Endodermal cell (in vitro differentiated cells): ENCODE results near the gene NOX3. TPM values are rescaled to one million over a fixed set of nuclear protein-coding genes. Genes with fewer than 3 reads are reported as not detected.

Experiments used
- DNase-seq: peaks from one replicate; pipeline ENCODE4 v3.0.0-alpha.2; 2017
- H3K27ac ChIP-seq: 2 replicates; pipeline ENCODE4 v1.5.1; 2013; ENCODE audit warnings: mild to moderate bottlenecking, low read depth, low read length, moderate library complexity
- H3K27me3 ChIP-seq: 2 replicates; pipeline ENCODE4 v1.6.1; 2013; ENCODE audit warnings: mild to moderate bottlenecking, low read length, moderate library complexity; ENCODE audit not compliant: insufficient read depth, control insufficient read depth, poor library complexity, severe bottlenecking
- H3K36me3 ChIP-seq: 2 replicates; pipeline ENCODE4 v1.7.0; 2013; ENCODE audit warnings: mild to moderate bottlenecking, low read length, moderate library complexity; ENCODE audit not compliant: control insufficient read depth, insufficient read depth
- H3K4me1 ChIP-seq: one replicate; pipeline ENCODE4 v1.7.0; 2013; ENCODE audit warnings: low read length; ENCODE audit not compliant: control insufficient read depth, insufficient read depth
- H3K4me3 ChIP-seq: 2 replicates; pipeline ENCODE4 v1.5.1; 2013; ENCODE audit warnings: mild to moderate bottlenecking, low read length, moderate library complexity
- H3K9ac ChIP-seq: 2 replicates; pipeline ENCODE4 v1.6.1; 2013; ENCODE audit warnings: mild to moderate bottlenecking, low read length, moderate library complexity; ENCODE audit not compliant: poor library complexity, severe bottlenecking; ENCODE audit errors: extremely low read depth
- H3K9me3 ChIP-seq: 2 replicates; pipeline ENCODE4 v1.6.1; 2013; ENCODE audit warnings: mild to moderate bottlenecking, low read length, moderate library complexity; ENCODE audit not compliant: control insufficient read depth
- H3K27ac Mint-ChIP-seq: 2 replicates; pipeline ENCODE4 v1.8.0; 2020; ENCODE audit warnings: mixed read lengths
- H3K27me3 Mint-ChIP-seq: 2 replicates; pipeline ENCODE4 v1.8.0; 2021; ENCODE audit warnings: mild to moderate bottlenecking, mixed read lengths; ENCODE audit not compliant: insufficient read depth
- H3K36me3 Mint-ChIP-seq: 2 replicates; pipeline ENCODE4 v1.8.0; 2020; ENCODE audit warnings: low read depth, mixed read lengths
- H3K4me1 Mint-ChIP-seq: 2 replicates; pipeline ENCODE4 v1.8.0; 2020; ENCODE audit warnings: mixed read lengths
- H3K4me3 Mint-ChIP-seq: 2 replicates; pipeline ENCODE4 v1.8.0; 2020; ENCODE audit warnings: mild to moderate bottlenecking, moderate library complexity, mixed read lengths
- H3K9me3 Mint-ChIP-seq: 2 replicates; pipeline ENCODE4 v1.8.0; 2020; ENCODE audit warnings: mild to moderate bottlenecking, mixed read lengths
- CTCF ChIP-seq: fragments of 200-600 bp; sonication (generic); conservative IDR thresholded peaks from 2 replicates; pipeline ENCODE4 v1.5.0; 2021; ENCODE audit warnings: antibody characterized with exemption, mild to moderate bottlenecking
- WGBS, 2 experiments: methylation state at CpG; one replicate each; pipeline versions ENCODE4 v1.1.5 to v1.1.7; 2013; ENCODE audit warnings: missing lambda C conversion rate in 2 of 2, mixed read lengths in 1 of 2; ENCODE audit not compliant: insufficient coverage in 1 of 2, insufficient read length in 1 of 2; 5-methylcytosine and 5-hydroxymethylcytosine counted together
- long read RNA-seq, 4 experiments: library from polyadenylated mRNA in 2 of 4; library from RNA in 1 of 4; library from capped mRNA in 1 of 4; stranded (forward) in 3 of 4; unstranded in 1 of 4; transcript quantifications; one replicate each; pipeline ENCODE4 v2.0.0, GENCODE V29; 2020 to 2021; ENCODE audit warnings: inconsistent platforms in 1 of 4
- polyA plus RNA-seq, 2 experiments: library from polyadenylated mRNA; stranded (reverse); fragments of 50-300 nt; gene quantifications; one replicate each; pipeline ENCODE4 v1.2.3, GENCODE V29; 2013
- total RNA-seq, 2 donors: library from RNA; stranded (reverse); fragmentation: NEBNext Ultra II Directional in 1 of 2; extraction: Animal tissue kit (Norgen Biotek cat#: 25700) in 1 of 2; gene quantifications; 2 replicates in 1 of 2; 3 replicates in 1 of 2; pipeline ENCODE4 v1.2.1, GENCODE V29; 2021

Gene NOX3, protein sequence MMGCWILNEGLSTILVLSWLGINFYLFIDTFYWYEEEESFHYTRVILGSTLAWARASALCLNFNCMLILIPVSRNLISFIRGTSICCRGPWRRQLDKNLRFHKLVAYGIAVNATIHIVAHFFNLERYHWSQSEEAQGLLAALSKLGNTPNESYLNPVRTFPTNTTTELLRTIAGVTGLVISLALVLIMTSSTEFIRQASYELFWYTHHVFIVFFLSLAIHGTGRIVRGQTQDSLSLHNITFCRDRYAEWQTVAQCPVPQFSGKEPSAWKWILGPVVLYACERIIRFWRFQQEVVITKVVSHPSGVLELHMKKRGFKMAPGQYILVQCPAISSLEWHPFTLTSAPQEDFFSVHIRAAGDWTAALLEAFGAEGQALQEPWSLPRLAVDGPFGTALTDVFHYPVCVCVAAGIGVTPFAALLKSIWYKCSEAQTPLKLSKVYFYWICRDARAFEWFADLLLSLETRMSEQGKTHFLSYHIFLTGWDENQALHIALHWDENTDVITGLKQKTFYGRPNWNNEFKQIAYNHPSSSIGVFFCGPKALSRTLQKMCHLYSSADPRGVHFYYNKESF
- total RNA-seq, result not detected
- polyA plus RNA-seq (2013, experiment 1 of 2), result not detected
- not detected for polyA plus RNA-seq (2013, experiment 2 of 2)
- long read RNA-seq, experiment 1, result 0 reads
- long read RNA-seq, experiment 2, result 0 reads
- long read RNA-seq, experiment 3, result 0 reads
- long read RNA-seq, experiment 4, result 0 reads

DNA sequence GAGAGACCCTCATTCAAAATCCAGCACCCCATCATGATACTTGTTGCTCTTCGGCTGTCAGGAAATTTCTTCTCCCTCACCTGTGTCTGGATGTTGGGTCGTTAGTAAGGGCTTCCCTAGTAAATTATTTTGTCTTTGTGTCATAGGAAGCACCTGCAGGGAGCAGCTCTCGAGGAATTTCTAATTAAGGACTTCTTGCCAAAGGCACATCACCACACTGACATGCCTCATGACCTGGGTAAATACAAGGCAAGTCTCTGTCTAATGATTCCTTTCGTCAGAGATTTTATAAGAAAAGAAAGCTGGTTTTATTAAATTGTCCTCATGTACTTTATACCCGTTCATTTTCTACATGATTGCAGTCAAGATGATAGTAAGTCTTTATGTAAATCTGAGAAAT, at the start of gene NOX3:
TSS of gene NOX3 (minus strand) at position 74 of the 400 bp plus-strand sequence. CDS start at position 35, 39 bp downstream.
- Histone ChIP-seq H3K27me3 (no peaks in the 10 kb centered on the region), H3K9ac (no peak within 1 kb of the TSS), H3K27ac (no peak within 1 kb of the TSS), H3K4me1 (no peaks in the 10 kb centered on the region), H3K9me3 (no peaks in the 10 kb centered on the region), H3K36me3 (no peaks in the 10 kb centered on the region), H3K4me3 (no peak within 1 kb of the TSS)
- no peaks in the 10 kb centered on the region for H3K27me3 Mint-ChIP-seq
- 82% methylated on average over 5 of the region's 5 CpGs; no CpG with 5 or more reads in 1 of the 2 experiments for WGBS, 2 experiments
- peaks cover 2% of the 10 kb centered on the region for H3K4me1 Mint-ChIP-seq
- no peak for TF ChIP-seq CTCF
- H3K9me3 Mint-ChIP-seq, result no peaks in the 10 kb centered on the region
- DNase-seq, result no peak
- H3K27ac Mint-ChIP-seq, result no peak within 1 kb of the TSS
- no peaks in the 10 kb centered on the region for H3K36me3 Mint-ChIP-seq
- H3K4me3 Mint-ChIP-seq, result no peak within 1 kb of the TSS

- H3K36me3 Mint-ChIP-seq, result no peaks in the 10 kb centered on the region
Measured at GRCh38 chr6:155504848-155505607, 49.4 kb upstream of the NOX3 start.

More at GRCh38 chr6:155504848-155505607, 49.4 kb upstream of the NOX3 start:
- no peak overlapping the region for H3K27ac ChIP-seq
- H3K27me3 Mint-ChIP-seq, result no peaks in the 10 kb centered on the region
- no peaks in the 10 kb centered on the region for H3K27me3 ChIP-seq
- H3K36me3 ChIP-seq, result no peaks in the 10 kb centered on the region
- H3K4me1 ChIP-seq, result no peaks in the 10 kb centered on the region
- no peak overlapping the region for H3K27ac Mint-ChIP-seq
- peaks cover 4% of the 10 kb centered on the region for H3K9me3 Mint-ChIP-seq
- TF ChIP-seq CTCF, result no peak
- WGBS, 2 experiments, result 60 to 83% methylated on average over 1 to 5 of the region's 5 CpGs
- H3K4me3 Mint-ChIP-seq, result no peak overlapping the region
- no peak overlapping the region for H3K9ac ChIP-seq
- H3K9me3 ChIP-seq, result peaks cover 5% of the 10 kb centered on the region
- DNase-seq, result no peak
- H3K4me1 Mint-ChIP-seq, result no peaks in the 10 kb centered on the region
- H3K4me3 ChIP-seq, result no peak overlapping the region
